BE2C (cell line): ENCODE data around the gene FREY1.
"Not testable (repeated sequence)": the region's sequence is repeated elsewhere in the genome, so short reads cannot be mapped to it uniquely, and the experiment has no call there.

Experiments used
- DNase-seq: peaks from one replicate; pipeline ENCODE4 v3.0.0-alpha.2; 2020
- H3K27me3 ChIP-seq: fragments of 250-450 bp; sonication (Bioruptor Pico); 2 replicates; pipeline ENCODE4 v1.5.1; 2020; ENCODE audit warnings: mild to moderate bottlenecking
- H3K36me3 ChIP-seq: fragments of 250-450 bp; sonication (Bioruptor Pico); 2 replicates; pipeline ENCODE4 v1.5.1; 2020; ENCODE audit warnings: mild to moderate bottlenecking
- H3K4me1 ChIP-seq: fragments of 250-450 bp; sonication (Bioruptor Pico); 2 replicates; pipeline ENCODE4 v1.5.1; 2020
- H3K4me3 ChIP-seq: 2 replicates; pipeline ENCODE4 v1.5.1; 2011; ENCODE audit warnings: low read depth, low read length
- H3K9me3 ChIP-seq: fragments of 250-450 bp; sonication (Bioruptor Pico); 2 replicates; pipeline ENCODE4 v1.5.1; 2020
- CTCF ChIP-seq: IDR thresholded peaks from 2 replicates; pipeline ENCODE4 v1.5.1; 2012; ENCODE audit warnings: mild to moderate bottlenecking, low read depth, low read length

FREY1 gene

GRCh38 chr11:45913514-45913913 is 6.4 kb upstream of the FREY1 start:
- Histone ChIP-seq H3K9me3 (no peaks in the 10 kb centered on the region), H3K36me3 (no peaks in the 10 kb centered on the region; the same call in 1 of the 2 replicates)

GRCh38 chr11:45910623-45911022 is 3.6 kb upstream of the FREY1 start:
- DNase-seq = no peak
- Histone ChIP-seq H3K4me3 (no peak overlapping the region), H3K27me3 (no peaks in the 10 kb centered on the region), H3K36me3 (no peaks in the 10 kb centered on the region; the same call in 1 of the 2 replicates), H3K9me3 (no peaks in the 10 kb centered on the region), H3K4me1 (no peaks in the 10 kb centered on the region)
- no peak for TF ChIP-seq CTCF

More at GRCh38 chr11:45913514-45913913, 6.4 kb upstream of the FREY1 start:
- no peaks in the 10 kb centered on the region for H3K27me3 ChIP-seq
- H3K4me1 ChIP-seq = no peaks in the 10 kb centered on the region
- no peak for DNase-seq
- no peak for TF ChIP-seq CTCF
- H3K4me3 ChIP-seq = no peak overlapping the region

- Histone ChIP-seq H3K4me1 (no peaks in the 10 kb centered on the region), H3K36me3 (no peaks in the 10 kb centered on the region; the same call in 1 of the 2 replicates), H3K4me3 (no peak overlapping the region), H3K9me3 (no peaks in the 10 kb centered on the region), H3K27me3 (no peaks in the 10 kb centered on the region)
- TF ChIP-seq CTCF = no peak
- DNase-seq = no peak
Measured at GRCh38 chr11:45909594-45910475, 2.8 kb upstream of the FREY1 start.

- no peaks in the 10 kb centered on the region for H3K4me1 ChIP-seq
- H3K9me3 ChIP-seq = no peaks in the 10 kb centered on the region
- H3K27me3 ChIP-seq = no peaks in the 10 kb centered on the region
- DNase-seq = no peak
- H3K36me3 ChIP-seq = peaks cover 13% of the 10 kb centered on the region
- TF ChIP-seq CTCF = no peak
- H3K4me3 ChIP-seq = no peak overlapping the region
Measured at GRCh38 chr11:45907911-45908370, 870 bp upstream of the FREY1 start.

GRCh38 chr11:45906096-45906682 is 882 bp downstream of the FREY1 start:
- no peak overlapping the region for H3K4me3 ChIP-seq
- no peak for DNase-seq
- H3K4me1 ChIP-seq = no peaks in the 10 kb centered on the region
- no peaks in the 10 kb centered on the region for H3K27me3 ChIP-seq
- no peaks in the 10 kb centered on the region for H3K9me3 ChIP-seq
- TF ChIP-seq CTCF = no peak
- H3K36me3 ChIP-seq = peaks cover 22% of the 10 kb centered on the region

- H3K36me3 ChIP-seq = peaks cover 22% of the 10 kb centered on the region
- DNase-seq, H3K9me3 ChIP-seq, H3K4me1 ChIP-seq, H3K27me3 ChIP-seq, H3K4me3 ChIP-seq: not testable (repeated sequence)
Measured at GRCh38 chr11:45905576-45905975, 1.5 kb downstream of the FREY1 start.
